Panc1 (cell line): ENCODE measurements around the gene DNAJC5G.

Experiments
- CTCF ChIP-seq: fragments of 450-650 bp; IDR thresholded peaks from 2 replicates; pipeline ENCODE4 v1.5.1; 2017; ENCODE audit warnings: mild to moderate bottlenecking
- POLR2AphosphoS5 ChIP-seq: IDR thresholded peaks from 2 replicates; pipeline ENCODE4 v1.6.1; 2012; ENCODE audit warnings: mild to moderate bottlenecking, low read depth, low read length, moderate library complexity
- REST ChIP-seq, 2 experiments: IDR thresholded peaks; 2 replicates each; pipeline ENCODE4 v1.6.1; 2011 to 2012; ENCODE audit warnings: low read depth in 2 of 2, control low read depth in 1 of 2, low read length in 1 of 2, mild to moderate bottlenecking in 1 of 2, moderate library complexity in 1 of 2; ENCODE audit not compliant: insufficient read depth in 1 of 2
- SIN3A ChIP-seq: IDR thresholded peaks from 2 replicates; pipeline ENCODE4 v1.6.1; 2012; ENCODE audit warnings: low read depth, mild to moderate bottlenecking, low read length, moderate library complexity, borderline replicate concordance; ENCODE audit not compliant: insufficient read depth

- no peak for TF ChIP-seq CTCF
- no peak for TF ChIP-seq REST (IDR thresholded peaks at IDR 0.05; ENCODE audit: insufficient read depth in 1 of 2, low read depth in 2 of 2, low read length in 1 of 2)
- TF ChIP-seq POLR2AphosphoS5, result no peak
- TF ChIP-seq SIN3A, result no peak
Measured at GRCh38 chr2:27306573-27307286, 31.5 kb downstream of the DNAJC5G start.
